IMR-90 (cell line): ENCODE results near the gene GBP6. TPM values are rescaled to one million over a fixed set of nuclear protein-coding genes. Genes with fewer than 3 reads are reported as not detected.

Source experiments
- ATAC-seq: fragments of 200-7000 bp; cut with Tn5 transposase; 2 replicates; pipeline ENCODE4 v1.9.1; 2020; ENCODE audit warnings: low read depth, mild to moderate bottlenecking, moderate library complexity
- BruUV-seq: library from RNA; stranded (reverse); fragments of 400-500 nt; replicated peaks from 2 replicates; lab custom pipeline; 2021; lab: Mats Ljungman, UMichigan
- CTCF ChIA-PET: fragments of 300-600 bp; formaldehyde crosslinking; extraction: SDS; loops from one replicate; lab custom pipeline; 2021; ENCODE audit warnings: antibody characterized with exemption; lab: Yijun Ruan, JAX
- POLR2A ChIA-PET: fragments of 300-600 bp; sonication (Branson Sonifier 250); formaldehyde crosslinking; loops from one replicate; lab custom pipeline; 2022; ENCODE audit warnings: antibody characterized with exemption; ENCODE audit not compliant: unreplicated experiment; lab: Charles Lee
- DNase-seq: peaks from one replicate; pipeline ENCODE4 v3.0.0; 2013
- H2AFZ ChIP-seq: replicated peaks from 2 replicates; pipeline ENCODE3; 2013; ENCODE audit warnings: low read length, mild to moderate bottlenecking; ENCODE audit not compliant: poor library complexity
- H2AK5ac ChIP-seq: 2 replicates; pipeline ENCODE4 v1.6.1; 2013; ENCODE audit warnings: low read depth, low read length, inconsistent platforms
- H2AK9ac ChIP-seq: replicated peaks from 2 replicates; pipeline ENCODE3; 2013; ENCODE audit warnings: mild to moderate bottlenecking, low read depth, low read length, moderate library complexity; ENCODE audit not compliant: poor library complexity
- H2BK120ac ChIP-seq: 2 replicates; pipeline ENCODE4 v1.6.1; 2013; ENCODE audit warnings: low read depth, low read length, inconsistent platforms
- H2BK15ac ChIP-seq: 3 replicates; pipeline ENCODE4 v1.6.1; 2013; ENCODE audit warnings: low read depth, low read length, inconsistent platforms
- H2BK20ac ChIP-seq: 2 replicates; pipeline ENCODE4 v1.6.1; 2013; ENCODE audit warnings: low read depth, mild to moderate bottlenecking, inconsistent platforms, low read length, moderate library complexity
- H2BK5ac ChIP-seq: 2 replicates; pipeline ENCODE4 v1.6.1; 2013; ENCODE audit warnings: mild to moderate bottlenecking, low read depth, low read length, inconsistent platforms; ENCODE audit not compliant: poor library complexity, severe bottlenecking
- H3K14ac ChIP-seq: replicated peaks from 2 replicates; pipeline ENCODE4 v1.6.1; 2013; ENCODE audit warnings: low read depth, low read length, inconsistent platforms
- H3K18ac ChIP-seq: 2 replicates; pipeline ENCODE4 v1.6.1; 2013; ENCODE audit warnings: low read depth, low read length, control low read depth
- H3K23ac ChIP-seq: 2 replicates; pipeline ENCODE4 v1.6.1; 2013; ENCODE audit warnings: low read depth, low read length, inconsistent platforms
- H3K27ac ChIP-seq: 2 replicates; pipeline ENCODE4 v1.5.1; 2013; ENCODE audit warnings: mild to moderate bottlenecking, control low read depth, low read length; ENCODE audit not compliant: insufficient read depth
- H3K27me3 ChIP-seq: 2 replicates; pipeline ENCODE4 v1.6.1; 2013; ENCODE audit warnings: low read length; ENCODE audit not compliant: control insufficient read depth, insufficient read depth
- H3K36me3 ChIP-seq: 2 replicates; pipeline ENCODE4 v1.6.1; 2013; ENCODE audit warnings: low read length, mixed read lengths; ENCODE audit not compliant: control insufficient read depth, insufficient read depth
- H3K4ac ChIP-seq: 2 replicates; pipeline ENCODE4 v1.6.1; 2013; ENCODE audit warnings: low read depth, low read length, inconsistent platforms
- H3K4me1 ChIP-seq: 2 replicates; pipeline ENCODE4 v1.6.1; 2013; ENCODE audit warnings: low read length, mixed read lengths; ENCODE audit not compliant: control insufficient read depth, insufficient read depth
- H3K4me2 ChIP-seq: 2 replicates; pipeline ENCODE4 v1.6.1; 2013; ENCODE audit warnings: low read depth, mild to moderate bottlenecking, control low read depth, low read length, moderate library complexity
- H3K4me3 ChIP-seq: 2 replicates; pipeline ENCODE4 v1.5.1; 2013; ENCODE audit warnings: low read depth, mild to moderate bottlenecking, control low read depth, low read length, moderate library complexity; ENCODE audit not compliant: insufficient read depth
- H3K56ac ChIP-seq: 2 replicates; pipeline ENCODE4 v1.6.1; 2013; ENCODE audit warnings: low read length, inconsistent platforms; ENCODE audit not compliant: insufficient read depth; ENCODE audit errors: extremely low read depth
- H3K79me1 ChIP-seq, 2 experiments: 2 replicates each; pipeline ENCODE4 v1.6.1; 2013; ENCODE audit warnings: low read length in 2 of 2, inconsistent platforms in 1 of 2, low read depth in 1 of 2
- H3K9ac ChIP-seq: 2 replicates; pipeline ENCODE4 v1.6.1; 2013; ENCODE audit warnings: low read depth, low read length, control low read depth
- H3K9me1 ChIP-seq: 2 replicates; pipeline ENCODE4 v1.6.1; 2013; ENCODE audit warnings: low read length, inconsistent platforms; ENCODE audit not compliant: insufficient read depth
- H3K9me3 ChIP-seq: 2 replicates; pipeline ENCODE4 v1.6.1; 2013; ENCODE audit warnings: low read length; ENCODE audit not compliant: control insufficient read depth, insufficient read depth
- H4K20me1 ChIP-seq: 2 replicates; pipeline ENCODE4 v1.6.1; 2013; ENCODE audit warnings: low read length, inconsistent platforms; ENCODE audit not compliant: insufficient read depth
- H4K5ac ChIP-seq: 2 replicates; pipeline ENCODE4 v1.6.1; 2013; ENCODE audit warnings: mild to moderate bottlenecking, low read depth, low read length, control low read depth
- H4K8ac ChIP-seq, 2 experiments: 2 replicates each; pipeline ENCODE4 v1.6.1; 2013; ENCODE audit warnings: low read depth in 2 of 2, low read length in 2 of 2, control low read depth in 1 of 2, inconsistent platforms in 1 of 2
- H4K91ac ChIP-seq: 2 replicates; pipeline ENCODE4 v1.6.1; 2013; ENCODE audit warnings: low read depth, low read length, inconsistent platforms; ENCODE audit not compliant: insufficient read depth
- BHLHE40 ChIP-seq: fragments of 150-350 bp; IDR thresholded peaks from 2 replicates; pipeline ENCODE4 v1.6.1; 2016; ENCODE audit warnings: mild to moderate bottlenecking, low read depth, low read length
- FOS ChIP-seq: fragments of 150-350 bp; IDR thresholded peaks from 2 replicates; pipeline ENCODE4 v1.6.1; 2016; ENCODE audit warnings: low read depth, low read length
- MAZ ChIP-seq: IDR thresholded peaks from 2 replicates; pipeline ENCODE4 v1.6.1; 2012; ENCODE audit warnings: low read depth, mild to moderate bottlenecking, low read length, improper control_type of control experiment, moderate library complexity, borderline replicate concordance
- POLR2A ChIP-seq: IDR thresholded peaks from 2 replicates; pipeline ENCODE4 v1.6.1; 2012; ENCODE audit warnings: mild to moderate bottlenecking, low read depth, low read length
- SMC3 ChIP-seq: fragments of 150-350 bp; IDR thresholded peaks from 2 replicates; pipeline ENCODE4 v1.6.1; 2016; ENCODE audit warnings: low read depth, mild to moderate bottlenecking, antibody characterized with exemption, low read length, moderate library complexity
- WGBS, 2 experiments: methylation state at CpG; one replicate each; pipeline versions ENCODE4 v1.1.5 to v1.1.7; 2013; ENCODE audit warnings: missing lambda C conversion rate in 2 of 2; ENCODE audit not compliant: insufficient read length in 1 of 2; ENCODE audit errors: extremely low coverage in 2 of 2; 5-methylcytosine and 5-hydroxymethylcytosine counted together
- dilution Hi-C: fragments of 300-500 bp; cut with HindIII; formaldehyde crosslinking; loops from one replicate; pipeline ENCODE4 v1.14.3; 2018; ENCODE audit warnings: low sequenced_read_pairs; ENCODE audit not compliant: unreplicated experiment
- in situ Hi-C: fragments of 300-500 bp; cut with MboI; formaldehyde crosslinking; loops from 3 replicates; pipeline ENCODE4 v1.14.3; 2019; ENCODE audit warnings: low sequenced_read_pairs, inconsistent platforms, mixed read lengths
- intact Hi-C: fragments of 100-400 bp; cut with micrococcal nuclease; formaldehyde crosslinking; loops from 2 replicates; pipeline ENCODE4 v1.10.0; 2022
- polyA plus RNA-seq, 3 experiments: library from polyadenylated mRNA; depleted of rRNA; stranded (reverse); fragments of >200 nt; gene quantifications; 2 replicates each; pipeline ENCODE4 v1.2.3, GENCODE V29; 2012; ENCODE audit warnings: low replicate concordance in 1 of 3
- total RNA-seq: library from RNA; depleted of rRNA; stranded (reverse); fragments of >200 nt; gene quantifications from 2 replicates; pipeline ENCODE4 v1.2.3, GENCODE V29; 2012
- TF ChIP-seq, protein P1 (sequence below): fragments of 150-350 bp; IDR thresholded peaks from 2 replicates; pipeline ENCODE4 v1.6.1; 2017; ENCODE audit warnings: mild to moderate bottlenecking, antibody characterized with exemption, low read length, low read depth

The GBP6 gene
- total and polyA plus RNA-seq, 2 of the 4 experiments (the other 2 are of a cell fraction) = not detected

DNA sequence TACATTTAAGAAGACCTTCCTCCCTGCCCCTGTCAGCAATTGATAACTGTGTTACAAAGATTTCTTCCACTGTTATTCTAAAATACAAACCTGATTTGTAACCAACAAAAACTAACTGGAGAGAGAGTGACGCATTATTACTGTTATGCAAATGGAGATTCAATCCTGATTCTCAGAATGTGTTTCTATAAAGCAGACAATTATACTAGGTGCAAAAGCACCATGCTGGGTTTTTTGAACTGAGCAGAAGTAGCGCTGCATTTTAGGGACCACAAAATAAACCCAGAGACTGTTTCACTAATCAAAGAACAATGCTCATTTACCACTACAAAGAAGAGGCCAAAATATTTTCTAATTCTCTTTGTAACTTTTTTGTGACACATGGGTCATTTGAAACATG is 13.6 kb upstream of the GBP6 start:
- H3K18ac ChIP-seq = no peak overlapping the region
- H3K9me3 ChIP-seq = no peaks in the 10 kb centered on the region
- H3K36me3 ChIP-seq = no peaks in the 10 kb centered on the region
- dilution Hi-C loops (no loop called here), in situ Hi-C loops (no loop called here), intact Hi-C loops (no loop called here)
- H3K4ac ChIP-seq = no peak overlapping the region
- no peak overlapping the region for H2BK120ac ChIP-seq
- ATAC-seq (no peak), DNase-seq (no peak)
- no peaks in the 10 kb centered on the region for H3K9me1 ChIP-seq
- no peaks in the 10 kb centered on the region for H4K20me1 ChIP-seq
- ChIA-PET POLR2A (no interaction called here), CTCF (interaction anchor here (1.4 kb wide), 1 partner anchor 8 kb away, joined by 4 read pairs; no protein-coding TSS in a partner anchor)
- no peak overlapping the region for H3K4me3 ChIP-seq
- no peaks in the 10 kb centered on the region for H3K27me3 ChIP-seq
- H3K23ac ChIP-seq = no peak overlapping the region
- H3K4me2 ChIP-seq = no peak overlapping the region
- no peak overlapping the region for H4K8ac ChIP-seq
- no peak overlapping the region for H2BK20ac ChIP-seq
- no peak overlapping the region for H4K5ac ChIP-seq
- H2AFZ ChIP-seq = no peak overlapping the region
- H3K56ac ChIP-seq = no peak overlapping the region
- no peak for TF ChIP-seq BHLHE40
- TF ChIP-seq FOS = no peak
- no peak for TF ChIP-seq SMC3
- no peak for TF ChIP-seq MAZ
- TF ChIP-seq, protein P1, sequence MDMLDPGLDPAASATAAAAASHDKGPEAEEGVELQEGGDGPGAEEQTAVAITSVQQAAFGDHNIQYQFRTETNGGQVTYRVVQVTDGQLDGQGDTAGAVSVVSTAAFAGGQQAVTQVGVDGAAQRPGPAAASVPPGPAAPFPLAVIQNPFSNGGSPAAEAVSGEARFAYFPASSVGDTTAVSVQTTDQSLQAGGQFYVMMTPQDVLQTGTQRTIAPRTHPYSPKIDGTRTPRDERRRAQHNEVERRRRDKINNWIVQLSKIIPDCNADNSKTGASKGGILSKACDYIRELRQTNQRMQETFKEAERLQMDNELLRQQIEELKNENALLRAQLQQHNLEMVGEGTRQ = no peak
- TF ChIP-seq POLR2A = no peak
- H3K14ac ChIP-seq = no peak overlapping the region
- H2BK15ac ChIP-seq = no peak overlapping the region
- H4K91ac ChIP-seq = no peak overlapping the region
- H2BK5ac ChIP-seq = no peak overlapping the region
- H2AK9ac ChIP-seq = no peak overlapping the region
- no CpG with 5 or more reads among the region's 2 CpGs for WGBS, 2 experiments
- no peak overlapping the region for H3K9ac ChIP-seq
- H2AK5ac ChIP-seq = no peak overlapping the region
- no peaks in the 10 kb centered on the region for H3K4me1 ChIP-seq
- H3K27ac ChIP-seq = no peak overlapping the region
- H3K79me1 ChIP-seq = no peaks in the 10 kb centered on the region
- no TSS peak for BruUV-seq
